ENCODE data around the gene EGF. TPM values are rescaled to one million over a fixed set of nuclear protein-coding genes. Genes with fewer than 3 reads are reported as not detected.
A peak's percentile ranks its signal among the peaks of the same experiment; 100 is the strongest.

EGF gene
- total RNA-seq, 1 donor from 2014 or later = 15.0 TPM

GRCh38 chr4:109978704-109979454 lies 66.2 kb downstream of the EGF start:
- H3K36me3 Mint-ChIP-seq (ENCODE audit: low read depth, unreplicated experiment) = no peaks in the 10 kb centered on the region
- no peaks in the 10 kb centered on the region for H3K9me3 Mint-ChIP-seq (ENCODE audit: unreplicated experiment)
- peak overlapping the region; percentile 25 for H3K27ac Mint-ChIP-seq (ENCODE audit: unreplicated experiment)
- peaks cover 17% of the 10 kb centered on the region for H3K4me1 Mint-ChIP-seq (ENCODE audit: unreplicated experiment)
- no peaks in the 10 kb centered on the region for H3K27me3 Mint-ChIP-seq (ENCODE audit: unreplicated experiment)
- no peak overlapping the region for H3K4me3 Mint-ChIP-seq (ENCODE audit: unreplicated experiment)
- TF ChIP-seq, protein P1, sequence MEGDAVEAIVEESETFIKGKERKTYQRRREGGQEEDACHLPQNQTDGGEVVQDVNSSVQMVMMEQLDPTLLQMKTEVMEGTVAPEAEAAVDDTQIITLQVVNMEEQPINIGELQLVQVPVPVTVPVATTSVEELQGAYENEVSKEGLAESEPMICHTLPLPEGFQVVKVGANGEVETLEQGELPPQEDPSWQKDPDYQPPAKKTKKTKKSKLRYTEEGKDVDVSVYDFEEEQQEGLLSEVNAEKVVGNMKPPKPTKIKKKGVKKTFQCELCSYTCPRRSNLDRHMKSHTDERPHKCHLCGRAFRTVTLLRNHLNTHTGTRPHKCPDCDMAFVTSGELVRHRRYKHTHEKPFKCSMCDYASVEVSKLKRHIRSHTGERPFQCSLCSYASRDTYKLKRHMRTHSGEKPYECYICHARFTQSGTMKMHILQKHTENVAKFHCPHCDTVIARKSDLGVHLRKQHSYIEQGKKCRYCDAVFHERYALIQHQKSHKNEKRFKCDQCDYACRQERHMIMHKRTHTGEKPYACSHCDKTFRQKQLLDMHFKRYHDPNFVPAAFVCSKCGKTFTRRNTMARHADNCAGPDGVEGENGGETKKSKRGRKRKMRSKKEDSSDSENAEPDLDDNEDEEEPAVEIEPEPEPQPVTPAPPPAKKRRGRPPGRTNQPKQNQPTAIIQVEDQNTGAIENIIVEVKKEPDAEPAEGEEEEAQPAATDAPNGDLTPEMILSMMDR (IDR thresholded peaks at IDR 0.05; ENCODE audit: unreplicated experiment) = peak; percentile 47
- DNase-seq (ENCODE audit: low spot score) = no peak

GRCh38 chr4:109979920-109980717 lies 67.4 kb downstream of the EGF start:
- H3K27me3 Mint-ChIP-seq (ENCODE audit: unreplicated experiment) = no peaks in the 10 kb centered on the region
- H3K9me3 Mint-ChIP-seq (ENCODE audit: unreplicated experiment) = no peaks in the 10 kb centered on the region
- no peaks in the 10 kb centered on the region for H3K36me3 Mint-ChIP-seq (ENCODE audit: low read depth, unreplicated experiment)
- H3K4me3 Mint-ChIP-seq (ENCODE audit: unreplicated experiment) = no peak overlapping the region
- peaks cover 13% of the 10 kb centered on the region for H3K4me1 Mint-ChIP-seq (ENCODE audit: unreplicated experiment)
- H3K27ac Mint-ChIP-seq (ENCODE audit: unreplicated experiment) = peak overlapping the region; percentile 66
- TF ChIP-seq, protein P1 (IDR thresholded peaks at IDR 0.05; ENCODE audit: unreplicated experiment) = no peak
- DNase-seq (ENCODE audit: low spot score) = no peak

- Mint-ChIP-seq H3K9me3 (ENCODE audit: unreplicated experiment) (no peaks in the 10 kb centered on the region), H3K27me3 (ENCODE audit: unreplicated experiment) (no peaks in the 10 kb centered on the region), H3K36me3 (ENCODE audit: low read depth, unreplicated experiment) (no peaks in the 10 kb centered on the region), H3K4me3 (ENCODE audit: unreplicated experiment) (no peak overlapping the region), H3K27ac (ENCODE audit: unreplicated experiment) (no peak overlapping the region), H3K4me1 (ENCODE audit: unreplicated experiment) (peaks cover 13% of the 10 kb centered on the region)
- DNase-seq (ENCODE audit: low spot score) = no peak
- TF ChIP-seq, protein P1 (IDR thresholded peaks at IDR 0.05; ENCODE audit: unreplicated experiment) = no peak
These were observed 69.3 kb downstream of the EGF start for GRCh38 chr4:109981936-109982335.

GRCh38 chr4:109982521-109982920 lies 69.8 kb downstream of the EGF start:
- Mint-ChIP-seq H3K4me1 (ENCODE audit: unreplicated experiment) (peaks cover 13% of the 10 kb centered on the region), H3K36me3 (ENCODE audit: low read depth, unreplicated experiment) (no peaks in the 10 kb centered on the region), H3K9me3 (ENCODE audit: unreplicated experiment) (no peaks in the 10 kb centered on the region), H3K27me3 (ENCODE audit: unreplicated experiment) (no peaks in the 10 kb centered on the region), H3K4me3 (ENCODE audit: unreplicated experiment) (no peak overlapping the region), H3K27ac (ENCODE audit: unreplicated experiment) (no peak overlapping the region)
- TF ChIP-seq, protein P1 (IDR thresholded peaks at IDR 0.05; ENCODE audit: unreplicated experiment) = no peak
- no peak for DNase-seq (ENCODE audit: low spot score)

All from endothelial cell (in vitro differentiated cells).